Spinal cord (tissue), 10 donors: Measurements from ENCODE around the gene PTPRQ. TPM values are rescaled to one million over a fixed set of nuclear protein-coding genes. Genes with fewer than 3 reads are reported as not detected.

Experiments used
- DNase-seq, 6 donors: peaks; one replicate each; pipeline versions ENCODE4 v3.0.0 to v3.0.0-alpha.2; 2013 to 2015; ENCODE audit warnings: low spot score in 6 of 6, low read depth in 4 of 6
- H3K27ac ChIP-seq: one replicate; pipeline ENCODE4 v1.5.1; 2013; ENCODE audit warnings: low read depth, low read length, control low read depth
- H3K27me3 ChIP-seq: one replicate; pipeline ENCODE4 v1.6.1; 2013; ENCODE audit warnings: low read length; ENCODE audit not compliant: control insufficient read depth, insufficient read depth
- H3K36me3 ChIP-seq: one replicate; pipeline ENCODE4 v1.6.1; 2013; ENCODE audit warnings: low read length; ENCODE audit not compliant: control insufficient read depth, insufficient read depth
- H3K4me1 ChIP-seq: one replicate; pipeline ENCODE4 v1.6.1; 2013; ENCODE audit warnings: low read length; ENCODE audit not compliant: control insufficient read depth, insufficient read depth
- H3K4me3 ChIP-seq: one replicate; pipeline ENCODE4 v1.5.1; 2013; ENCODE audit warnings: low read depth, low read length, control low read depth
- H3K9me3 ChIP-seq: one replicate; pipeline ENCODE4 v1.6.1; 2013; ENCODE audit warnings: low read length; ENCODE audit not compliant: control insufficient read depth, insufficient read depth
- WGBS: methylation state at CpG from one replicate; pipeline ENCODE4 v1.1.5; 2013; ENCODE audit warnings: missing lambda C conversion rate; ENCODE audit not compliant: insufficient coverage; 5-methylcytosine and 5-hydroxymethylcytosine counted together
- polyA plus RNA-seq, 2 donors: library from polyadenylated mRNA; unstranded; fragments of 120-200 nt; gene quantifications; one replicate each; pipeline ENCODE4 v1.2.1, GENCODE V29; 2013; ENCODE audit not compliant: insufficient read length in 2 of 2
- total RNA-seq, 2 donors: library from RNA; depleted of rRNA in 1 of 2; stranded (reverse); fragments of 120-200 nt in 1 of 2; fragments of >200 nt in 1 of 2; gene quantifications; one replicate each; pipeline versions ENCODE4 v1.2.3 to v1.2.4, GENCODE V29; 2013 to 2014
- donor health status: healthy.

PTPRQ gene
- total and polyA plus RNA-seq, 4 donors = 0.99 to 1.7 (median 1.3) TPM

DNA sequence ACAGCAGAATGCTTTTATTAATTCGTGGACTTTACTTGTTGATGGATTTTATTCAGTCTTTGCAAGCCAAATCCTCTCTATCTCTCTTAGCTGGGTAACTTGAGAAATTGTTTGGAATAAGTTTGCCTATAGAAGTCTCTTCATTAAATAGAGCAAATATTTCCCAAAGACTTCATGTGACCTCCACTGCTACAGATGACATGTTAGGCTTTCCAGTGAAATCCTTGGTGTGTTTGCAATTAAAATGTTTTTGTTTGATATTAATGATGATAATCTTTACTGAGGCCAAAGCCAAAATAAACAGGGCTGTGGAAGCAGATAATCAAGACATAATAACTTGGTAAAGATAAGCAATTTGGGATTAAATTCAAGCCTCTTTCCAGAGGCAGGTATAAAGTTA, 267.8 kb downstream of the PTPRQ start:
- DNase-seq = no peak
- H3K4me3 ChIP-seq = no peak overlapping the region
- no peaks in the 10 kb centered on the region for H3K9me3 ChIP-seq
- peaks cover 19% of the 10 kb centered on the region for H3K4me1 ChIP-seq
- H3K36me3 ChIP-seq = no peaks in the 10 kb centered on the region
- peaks cover 77% of the 10 kb centered on the region for H3K27me3 ChIP-seq
- no peak overlapping the region for H3K27ac ChIP-seq
- no CpG with 5 or more reads among the region's 1 CpG for WGBS

DNA sequence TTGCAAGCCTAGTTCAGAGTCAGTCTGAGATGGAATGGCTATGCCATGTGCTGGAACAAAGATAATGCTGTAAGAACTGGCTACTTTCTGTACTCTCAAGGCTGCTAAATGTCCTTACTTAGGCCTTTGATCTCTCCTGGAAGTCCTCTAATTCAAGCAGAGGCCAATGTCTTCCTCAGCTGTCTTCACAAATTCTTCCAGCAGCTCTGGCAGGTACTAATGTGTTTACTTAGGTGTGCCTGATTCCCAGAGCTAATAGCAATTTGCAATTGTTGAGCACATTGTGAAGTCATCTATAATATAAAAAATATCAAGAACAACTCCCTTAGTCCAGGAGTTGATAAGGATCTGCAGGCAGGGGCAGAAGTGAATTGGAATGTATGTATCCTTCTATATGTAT, 268.8 kb downstream of the PTPRQ start:
- Histone ChIP-seq H3K4me1 (peaks cover 19% of the 10 kb centered on the region), H3K27ac (no peak overlapping the region), H3K36me3 (no peaks in the 10 kb centered on the region), H3K9me3 (peaks cover 2% of the 10 kb centered on the region), H3K4me3 (no peak overlapping the region), H3K27me3 (peaks cover 82% of the 10 kb centered on the region)
- no peak for DNase-seq

DNA sequence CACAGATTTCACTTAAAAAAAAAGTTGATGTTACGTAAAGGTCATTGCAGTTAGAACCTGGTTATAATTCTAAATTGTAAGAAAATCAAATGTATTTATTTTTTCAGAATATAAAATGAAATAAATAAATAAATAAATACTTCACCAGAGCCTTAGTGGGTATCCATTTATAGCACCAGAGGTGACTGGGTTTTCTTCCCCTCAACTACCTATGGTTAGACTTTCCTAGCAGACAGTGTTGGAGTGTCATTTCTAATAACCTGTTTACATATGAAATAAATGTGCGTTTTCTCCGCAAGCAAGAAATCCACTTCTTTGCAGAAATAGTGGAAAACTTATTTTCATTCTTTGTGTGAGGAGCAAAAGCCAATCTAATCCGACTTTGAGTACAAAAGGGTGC, 269.4 kb downstream of the PTPRQ start:
- Histone ChIP-seq H3K4me1 (peaks cover 13% of the 10 kb centered on the region), H3K27ac (no peak overlapping the region), H3K4me3 (no peak overlapping the region), H3K36me3 (no peaks in the 10 kb centered on the region), H3K9me3 (peaks cover 2% of the 10 kb centered on the region), H3K27me3 (peaks cover 79% of the 10 kb centered on the region)
- WGBS = 56% methylated on average over 3 of the region's 4 CpGs
- DNase-seq = no peak

DNA sequence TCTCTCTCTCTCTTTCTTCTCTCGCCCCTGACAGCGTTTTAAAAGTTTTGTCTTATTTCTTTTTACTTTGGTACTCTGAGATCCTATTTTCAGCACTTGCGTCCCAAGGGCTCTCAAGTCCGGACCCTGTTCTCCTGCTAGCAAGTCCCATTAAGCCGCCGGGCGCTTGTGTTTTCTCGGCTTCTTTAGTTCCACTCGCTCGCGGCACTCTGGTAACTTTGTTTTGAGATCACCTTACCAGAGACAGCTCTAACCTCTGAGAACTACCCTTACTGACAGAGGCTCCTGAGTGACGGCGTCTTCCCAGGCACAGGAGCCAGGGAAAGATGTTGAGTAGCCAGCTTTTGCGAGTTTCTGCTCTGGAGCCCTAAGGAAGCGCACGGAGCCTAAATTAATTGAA, 270.0 kb downstream of the PTPRQ start:
- Histone ChIP-seq H3K27me3 (peaks cover 72% of the 10 kb centered on the region), H3K36me3 (no peaks in the 10 kb centered on the region), H3K4me1 (peaks cover 8% of the 10 kb centered on the region), H3K9me3 (peaks cover 2% of the 10 kb centered on the region), H3K27ac (no peak overlapping the region), H3K4me3 (no peak overlapping the region)
- WGBS = 11% methylated on average over 9 of the region's 16 CpGs
- DNase-seq = peak in 2 of 6 donors; percentile 28 to 38

DNA sequence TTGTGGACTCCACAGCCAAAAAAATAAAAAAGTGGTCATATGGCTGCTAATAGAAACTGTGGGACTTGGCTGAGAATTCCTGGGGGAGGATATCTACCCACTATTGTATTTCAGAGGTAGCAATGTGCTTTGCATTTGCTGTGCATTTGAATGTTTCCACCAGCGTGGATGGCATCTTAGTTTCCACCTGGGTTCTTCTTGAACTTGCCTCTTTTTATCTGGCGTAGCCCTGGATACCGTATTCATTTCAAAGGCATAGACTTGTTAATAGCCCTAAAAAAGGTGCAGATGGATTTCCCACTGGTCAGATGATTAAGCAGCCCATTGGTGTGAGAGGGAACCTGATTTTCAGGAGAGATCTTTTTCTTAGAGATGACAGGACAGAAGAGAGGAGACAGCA, 270.8 kb downstream of the PTPRQ start:
- Histone ChIP-seq H3K27ac (no peak overlapping the region), H3K4me3 (no peak overlapping the region), H3K27me3 (peaks cover 69% of the 10 kb centered on the region), H3K4me1 (peaks cover 8% of the 10 kb centered on the region), H3K9me3 (peaks cover 2% of the 10 kb centered on the region), H3K36me3 (no peaks in the 10 kb centered on the region)
- 48% methylated on average over 3 of the region's 3 CpGs for WGBS
- DNase-seq = no peak

DNA sequence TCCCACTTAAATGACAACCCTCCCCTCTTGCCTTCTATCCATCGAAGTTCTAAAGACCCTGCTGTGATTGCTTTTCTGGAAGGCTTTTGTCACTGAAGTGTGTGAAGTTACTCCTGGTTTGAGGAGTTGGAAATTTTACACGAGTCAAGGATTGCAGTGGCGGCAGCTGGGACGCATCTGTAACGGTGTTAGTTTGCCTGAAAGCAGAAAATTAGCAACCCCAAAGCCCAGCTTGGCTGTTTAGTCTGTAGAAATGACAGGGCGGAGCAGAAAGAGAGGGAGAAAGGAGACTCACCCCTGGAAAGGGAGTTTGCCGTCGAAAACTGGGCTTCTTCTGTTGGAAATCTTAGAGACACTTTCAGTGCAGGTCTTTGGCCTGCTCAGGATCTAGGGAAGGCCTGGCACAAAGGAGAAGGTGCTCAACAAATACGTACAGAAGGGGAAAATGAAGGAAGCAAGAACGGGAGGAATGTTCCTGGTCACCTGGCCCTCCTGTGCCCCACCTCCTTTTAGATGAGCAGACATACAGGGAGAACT, 271.7 kb downstream of the PTPRQ start:
- Histone ChIP-seq H3K4me3 (no peak overlapping the region), H3K9me3 (peaks cover 2% of the 10 kb centered on the region), H3K27ac (no peak overlapping the region), H3K36me3 (no peaks in the 10 kb centered on the region), H3K4me1 (peaks cover 8% of the 10 kb centered on the region), H3K27me3 (peaks cover 60% of the 10 kb centered on the region)
- DNase-seq = no peak
- WGBS = 52% methylated on average over 9 of the region's 10 CpGs

DNA sequence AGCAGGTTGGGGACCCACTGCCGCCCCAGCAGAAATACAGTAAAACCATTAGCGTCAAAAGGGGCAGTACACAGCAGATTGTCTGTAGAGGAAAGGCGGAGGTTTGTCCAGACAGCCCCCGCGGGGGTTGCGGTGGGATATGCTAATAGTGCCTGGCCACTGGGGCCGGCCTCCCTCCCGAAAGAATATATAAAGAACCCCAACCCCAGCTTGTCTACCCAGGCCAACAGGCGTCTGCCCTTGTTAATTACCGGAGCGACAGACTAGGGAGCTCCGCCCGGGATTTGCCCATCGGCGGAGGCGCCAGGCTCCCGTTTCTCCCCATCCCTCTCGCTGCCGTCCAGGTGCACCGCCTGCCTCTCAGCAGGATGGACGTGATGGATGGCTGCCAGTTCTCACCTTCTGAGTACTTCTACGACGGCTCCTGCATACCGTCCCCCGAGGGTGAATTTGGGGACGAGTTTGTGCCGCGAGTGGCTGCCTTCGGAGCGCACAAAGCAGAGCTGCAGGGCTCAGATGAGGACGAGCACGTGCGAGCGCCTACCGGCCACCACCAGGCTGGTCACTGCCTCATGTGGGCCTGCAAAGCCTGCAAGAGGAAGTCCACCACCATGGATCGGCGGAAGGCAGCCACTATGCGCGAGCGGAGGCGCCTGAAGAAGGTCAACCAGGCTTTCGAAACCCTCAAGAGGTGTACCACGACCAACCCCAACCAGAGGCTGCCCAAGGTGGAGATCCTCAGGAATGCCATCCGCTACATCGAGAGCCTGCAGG, 272.8 kb downstream of the PTPRQ start, which contains the start of gene MYF5:
Gene MYF5, plus strand, starts transcription at position 217 of the 774 bp plus-strand sequence. Its CDS starts 152 bp downstream, at position 369.
- Histone ChIP-seq H3K36me3 (no peaks in the 10 kb centered on the region), H3K9me3 (peaks cover 2% of the 10 kb centered on the region), H3K4me1 (peaks cover 8% of the 10 kb centered on the region), H3K4me3 (no peak within 1 kb of the TSS), H3K27ac (no peak within 1 kb of the TSS), H3K27me3 (peaks cover 56% of the 10 kb centered on the region)
- WGBS = 30% methylated on average over 41 of the region's 45 CpGs
- DNase-seq = no peak

DNA sequence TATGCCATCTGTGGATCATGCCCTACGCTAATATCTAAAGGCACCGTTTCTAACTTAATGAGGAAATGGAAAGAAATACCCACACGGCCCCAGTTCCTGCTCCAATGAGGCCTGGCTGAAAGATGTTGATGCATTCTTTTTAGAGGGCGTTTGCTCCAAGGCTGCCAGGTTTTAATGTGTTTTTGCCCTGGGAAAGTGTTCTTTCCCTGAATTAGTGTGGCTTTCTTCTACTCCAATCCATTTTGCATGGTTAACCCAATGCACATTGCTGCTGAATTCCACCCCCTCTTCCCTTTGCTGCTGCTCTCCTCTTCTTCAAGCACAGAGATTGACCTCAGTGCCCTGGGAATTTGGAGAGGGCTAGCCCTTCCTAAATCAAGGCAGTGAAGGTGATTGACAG, 273.8 kb downstream of the PTPRQ start:
- DNase-seq = no peak
- Histone ChIP-seq H3K27ac (no peak overlapping the region), H3K4me1 (peaks cover 8% of the 10 kb centered on the region), H3K9me3 (peaks cover 2% of the 10 kb centered on the region), H3K4me3 (no peak overlapping the region), H3K36me3 (no peaks in the 10 kb centered on the region), H3K27me3 (peaks cover 50% of the 10 kb centered on the region)
- WGBS = 85% methylated on average over 3 of the region's 4 CpGs

DNA sequence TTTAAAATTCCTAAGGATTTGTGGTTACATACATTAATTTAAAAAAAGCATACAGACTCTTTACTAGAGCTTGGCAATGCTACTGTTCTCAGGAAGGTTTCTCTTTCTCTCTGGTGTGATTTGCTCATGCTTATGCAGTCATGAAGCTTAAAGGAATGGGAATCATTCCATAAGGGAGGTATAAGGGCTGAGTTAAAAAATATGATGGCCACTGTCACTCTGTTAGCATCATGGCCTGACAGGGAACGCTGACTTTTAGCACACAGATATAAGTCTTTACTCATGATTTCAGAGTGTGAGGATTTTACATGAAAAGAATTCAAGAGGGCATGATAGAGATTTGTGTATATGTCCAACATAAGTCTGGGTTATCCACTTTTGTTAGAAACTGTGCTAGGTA, 276.5 kb downstream of the PTPRQ start:
- peaks cover 8% of the 10 kb centered on the region for H3K4me1 ChIP-seq
- no peak for DNase-seq
- H3K36me3 ChIP-seq = no peaks in the 10 kb centered on the region
- peaks cover 26% of the 10 kb centered on the region for H3K27me3 ChIP-seq
- peaks cover 2% of the 10 kb centered on the region for H3K9me3 ChIP-seq
- no peak overlapping the region for H3K27ac ChIP-seq
- no peak overlapping the region for H3K4me3 ChIP-seq
- 80% methylated on average over 1 of the region's 1 CpG for WGBS

DNA sequence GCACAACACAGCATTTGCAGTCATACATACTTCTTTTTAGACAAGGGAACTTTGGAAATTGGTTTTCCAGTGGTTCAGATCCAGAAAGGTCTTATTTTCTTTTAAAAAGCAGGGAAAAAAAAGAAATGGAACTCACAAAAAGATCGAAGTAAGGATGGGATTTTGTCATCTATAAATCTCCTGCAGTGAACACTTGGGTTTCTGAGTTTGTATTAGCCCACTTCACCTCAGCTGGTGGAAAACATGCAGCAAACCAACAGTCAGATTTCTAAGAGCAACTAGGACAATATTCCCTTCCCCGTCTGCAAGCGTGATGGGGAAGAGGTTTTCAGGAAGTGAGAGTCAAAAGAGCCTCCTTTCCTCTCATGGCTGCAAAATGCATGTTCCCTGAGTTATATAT, 277.3 kb downstream of the PTPRQ start:
- whole genome bisulfite sequencing = no CpG with 5 or more reads among the region's 3 CpGs
- no peak overlapping the region for H3K4me3 ChIP-seq
- H3K9me3 ChIP-seq = peaks cover 2% of the 10 kb centered on the region
- no peaks in the 10 kb centered on the region for H3K36me3 ChIP-seq
- no peak for DNase-seq
- no peak overlapping the region for H3K27ac ChIP-seq
- peaks cover 18% of the 10 kb centered on the region for H3K27me3 ChIP-seq
- H3K4me1 ChIP-seq = peaks cover 8% of the 10 kb centered on the region
